SW 1271 (cell line): ENCODE results near the gene IRAK2.

ENCODE experiments used
- DNase-seq, 2 experiments: peaks; one replicate each; lab custom pipeline; 2025; lab: John Stamatoyannopoulos, UW

The IRAK2 gene

GRCh38 chr3:10189557-10190354 lies 25.0 kb downstream of the IRAK2 start:
- peak; percentile 42 to 84 for DNase-seq

- peak; percentile 54 to 57 for DNase-seq
Observed at GRCh38 chr3:10192953-10193691, 28.4 kb downstream of the IRAK2 start.

- no peak for DNase-seq
Observed at GRCh38 chr3:10193692-10194327, 29.1 kb downstream of the IRAK2 start.

GRCh38 chr3:10194328-10195071 lies 29.8 kb downstream of the IRAK2 start:
- DNase-seq: no peak

- DNase-seq: no peak
Observed at GRCh38 chr3:10195366-10196089, 30.8 kb downstream of the IRAK2 start.

GRCh38 chr3:10196389-10197052 lies 31.8 kb downstream of the IRAK2 start:
- DNase-seq: no peak

- no peak for DNase-seq
Observed at GRCh38 chr3:10198226-10198625, 33.5 kb downstream of the IRAK2 start.

GRCh38 chr3:10198761-10199649 lies 34.3 kb downstream of the IRAK2 start:
- peak; percentile 30 to 66 for DNase-seq

GRCh38 chr3:10204921-10205320 lies 40.2 kb downstream of the IRAK2 start:
- DNase-seq: no peak

- DNase-seq: peak; percentile 77 to 97
Observed at GRCh38 chr3:10205451-10206165, 40.9 kb downstream of the IRAK2 start.

GRCh38 chr3:10206166-10206511 lies 41.4 kb downstream of the IRAK2 start:
- DNase-seq: no peak

GRCh38 chr3:10213156-10213792 lies 48.6 kb downstream of the IRAK2 start:
- DNase-seq: no peak

- DNase-seq: no peak
Observed at GRCh38 chr3:10215578-10216368, 51.1 kb downstream of the IRAK2 start.

GRCh38 chr3:10217359-10217758 lies 52.6 kb downstream of the IRAK2 start:
- no peak for DNase-seq

- DNase-seq: no peak
Observed at GRCh38 chr3:10219737-10220136, 55.0 kb downstream of the IRAK2 start.

- no peak for DNase-seq
Observed at GRCh38 chr3:10223676-10224639, 59.2 kb downstream of the IRAK2 start.
